GM19025 (cell line): Measurements from ENCODE around the gene MASP2.
A peak's percentile ranks its signal among the peaks of the same experiment; 100 is the strongest.
"Not testable (repeated sequence)": the region's sequence is repeated elsewhere in the genome, so short reads cannot be mapped to it uniquely, and the experiment has no call there.

ENCODE experiments used
- ATAC-seq: cut with Tn5 transposase; IDR thresholded peaks from one replicate; pipeline ENCODE4 v1.9.1; 2021; ENCODE audit warnings: mild to moderate bottlenecking, low read depth, moderate library complexity; ENCODE audit not compliant: unreplicated experiment

Gene MASP2

DNA sequence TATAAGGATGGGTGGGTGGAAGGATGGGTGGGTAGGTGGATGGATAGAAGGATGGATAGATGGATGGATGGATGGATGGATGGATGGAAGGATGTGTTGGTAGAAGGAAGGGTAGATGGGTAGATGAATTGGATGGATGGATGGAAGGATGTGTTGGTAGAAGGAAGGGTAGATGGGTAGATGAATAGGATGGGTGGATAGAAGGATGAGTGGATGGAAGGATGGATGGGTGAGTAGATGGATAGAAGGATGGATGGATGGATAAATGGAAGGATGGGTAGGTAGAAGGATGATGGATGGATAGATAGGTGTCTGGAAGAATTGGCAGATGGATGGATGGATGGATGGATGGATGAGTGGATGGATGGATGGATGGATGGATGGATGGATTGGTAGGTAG is 6.0 kb downstream of the MASP2 start:
- ATAC-seq = no peak

DNA sequence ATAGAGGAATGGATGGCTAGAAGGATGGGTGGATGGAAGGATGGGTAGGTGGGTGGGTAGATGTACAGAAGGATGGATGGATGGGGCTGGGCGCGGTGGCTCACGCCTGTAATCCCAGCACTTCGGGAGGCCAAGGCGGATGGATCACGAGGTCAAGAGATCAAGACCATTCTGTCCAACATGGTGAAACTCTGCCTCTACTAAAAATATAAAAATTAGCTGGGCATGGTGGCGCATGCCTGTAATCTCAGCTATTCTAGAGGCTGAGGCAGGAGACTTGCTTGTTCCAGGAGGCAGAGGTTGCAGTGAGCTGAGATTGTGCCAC is 7.0 kb downstream of the MASP2 start:
- not testable (repeated sequence) for ATAC-seq

DNA sequence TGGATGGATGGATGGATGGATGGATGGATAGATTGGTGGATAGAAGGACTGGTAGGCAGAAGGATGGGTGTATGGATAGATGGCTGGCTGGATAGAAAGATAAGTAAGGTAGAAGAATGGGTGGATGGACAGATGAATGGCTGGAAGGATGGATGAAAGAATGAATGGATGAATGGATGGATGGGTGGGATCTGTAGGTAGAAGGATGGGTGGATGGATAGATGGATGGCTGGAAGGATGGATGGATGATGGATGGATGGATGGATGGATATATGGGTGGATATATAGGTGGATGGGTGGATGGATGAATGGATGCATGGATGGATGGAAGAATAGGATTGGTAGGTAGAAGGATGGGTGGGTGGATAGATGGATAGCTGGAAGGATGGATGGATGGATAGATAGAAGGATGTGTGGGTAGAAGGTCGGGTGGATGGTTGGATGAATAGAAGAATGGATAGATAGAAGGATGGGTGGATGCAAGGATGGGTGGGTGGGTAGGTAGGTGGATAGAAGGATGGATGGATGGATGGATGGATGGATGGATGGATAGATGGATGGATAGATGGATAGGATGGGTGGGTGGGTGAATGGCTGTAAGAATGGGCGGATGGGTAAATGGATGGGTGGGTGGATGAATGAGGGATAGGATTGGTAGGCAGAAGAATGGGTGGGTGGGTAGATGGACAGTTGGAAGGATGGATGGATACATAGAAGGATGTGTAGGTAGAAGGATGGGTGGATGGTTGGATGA is 7.5 kb downstream of the MASP2 start:
- no peak for ATAC-seq

DNA sequence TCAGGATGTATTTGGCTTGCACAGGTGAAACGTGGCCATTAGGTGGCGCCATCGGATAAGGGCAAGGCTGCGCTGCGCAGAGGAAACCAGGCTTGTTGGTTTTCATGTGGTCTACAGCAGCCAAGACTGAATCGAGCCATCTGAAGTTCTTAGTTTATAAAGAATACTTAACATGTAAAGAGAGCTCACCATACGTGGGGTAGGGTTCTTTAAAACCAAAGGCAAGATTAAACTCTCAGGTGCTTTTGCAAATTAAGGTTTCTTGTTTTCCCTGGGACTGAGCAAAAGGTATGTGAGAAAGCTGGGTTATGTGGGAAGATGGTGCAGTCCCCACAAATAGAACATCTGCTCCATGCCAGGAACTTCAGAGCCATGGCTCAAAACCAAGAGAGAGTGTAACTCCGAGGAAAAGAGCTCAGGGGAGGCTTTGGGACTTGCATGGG is 9.3 kb downstream of the MASP2 start:
- no peak for ATAC-seq

DNA sequence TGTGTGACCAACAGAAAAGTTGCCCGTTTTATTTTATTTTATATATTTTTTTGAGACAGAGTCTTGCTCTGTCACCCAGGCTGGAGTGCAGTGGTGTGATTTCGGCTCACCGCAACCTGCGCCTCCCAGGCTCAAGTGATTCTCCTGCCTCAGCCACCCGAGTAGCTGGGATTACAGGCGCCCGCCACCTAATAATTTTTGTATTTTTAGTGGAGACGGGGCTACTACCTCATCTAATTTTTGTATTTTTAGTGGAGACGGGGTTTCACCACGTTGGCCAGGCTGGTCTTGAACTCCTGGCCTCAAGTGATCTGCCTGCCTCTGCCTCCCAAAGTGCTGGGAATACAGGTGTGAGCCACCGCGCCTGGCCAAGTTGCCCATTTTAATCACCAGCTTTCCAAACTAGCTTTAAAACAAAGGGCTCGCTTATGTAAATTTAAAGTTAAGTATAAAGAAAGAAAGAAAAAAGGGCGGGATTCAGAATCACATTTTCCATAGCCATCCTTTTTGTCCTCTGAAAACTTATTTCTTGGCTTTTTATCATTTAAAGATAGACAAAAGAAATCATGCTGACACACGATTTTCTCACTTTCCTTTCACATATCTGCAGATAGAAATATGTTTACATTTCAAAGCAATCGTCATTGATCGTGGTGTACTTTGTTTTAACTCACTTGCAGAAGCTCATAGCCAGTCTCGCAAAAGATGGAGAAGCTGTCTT is 9.9 kb downstream of the MASP2 start:
- ATAC-seq = not testable (repeated sequence)

DNA sequence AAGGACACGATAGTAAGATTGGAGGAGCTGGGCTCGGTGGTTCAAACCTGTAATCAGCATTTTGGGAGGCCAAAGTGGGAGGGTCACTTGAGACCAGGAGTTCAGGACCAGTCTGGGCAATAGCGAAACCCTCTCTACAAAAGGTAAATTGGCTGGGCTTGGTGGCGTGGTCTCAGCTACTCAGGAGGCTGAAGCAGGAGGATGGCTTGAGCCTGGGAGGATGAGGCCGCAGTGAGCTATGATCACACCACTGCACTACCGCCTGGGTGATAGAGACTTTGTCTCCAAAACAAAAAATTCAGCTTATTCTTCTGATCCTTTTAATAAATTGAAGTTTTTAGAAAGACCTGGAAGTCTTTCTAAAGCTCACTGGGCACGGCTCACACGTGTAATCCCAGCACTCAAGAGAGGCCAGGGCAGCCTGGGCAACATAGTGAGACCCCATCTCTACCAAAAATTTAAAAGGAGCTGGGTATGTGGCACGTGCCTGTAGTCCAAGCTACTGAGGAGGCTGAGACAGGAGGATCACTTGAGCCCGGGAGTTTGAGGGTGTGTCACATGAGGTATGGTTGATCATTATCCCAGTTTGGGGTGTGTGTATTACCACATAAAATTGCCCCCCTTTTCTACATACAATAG is 15.3 kb downstream of the MASP2 start:
- ATAC-seq = no peak

DNA sequence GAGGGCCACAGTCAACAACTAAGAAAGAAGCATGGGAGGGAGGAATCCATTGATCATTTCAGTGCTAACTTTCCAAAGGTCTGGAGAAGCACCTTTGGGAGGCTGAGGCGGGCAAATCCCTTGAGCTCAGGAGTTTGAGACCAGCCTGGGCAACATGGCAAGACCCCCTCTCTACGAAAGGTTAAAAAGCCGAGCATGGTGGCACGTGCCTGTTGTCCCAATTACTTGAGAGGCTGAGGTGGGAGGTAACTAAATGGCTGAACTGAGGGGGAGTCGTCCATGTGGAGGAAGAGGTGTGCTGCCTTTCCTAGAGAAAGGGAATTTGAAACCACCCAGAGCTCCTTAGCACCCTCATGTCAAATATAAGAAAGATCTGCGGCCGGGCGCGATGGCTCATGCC is 16.2 kb downstream of the MASP2 start:
- ATAC-seq = no peak

DNA sequence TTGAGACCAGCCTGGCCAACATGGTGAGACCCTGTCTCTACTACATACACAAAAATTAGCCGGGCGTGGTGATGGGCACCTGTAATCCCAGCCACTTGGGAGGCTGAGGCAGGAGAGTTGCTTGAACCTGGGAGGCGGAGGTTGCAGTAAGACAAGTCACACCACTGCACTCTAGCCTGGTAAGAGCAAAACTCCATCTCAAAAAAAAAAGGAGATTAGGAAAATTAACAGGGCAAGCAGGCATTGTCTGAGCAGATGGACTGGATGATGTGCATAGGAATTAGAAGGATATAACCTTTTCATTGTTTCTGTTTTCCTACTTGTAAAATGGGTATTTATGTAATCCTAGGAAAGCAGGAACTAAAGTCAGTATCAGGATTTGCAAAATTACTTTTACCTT is 19.0 kb downstream of the MASP2 start:
- no peak for ATAC-seq

DNA sequence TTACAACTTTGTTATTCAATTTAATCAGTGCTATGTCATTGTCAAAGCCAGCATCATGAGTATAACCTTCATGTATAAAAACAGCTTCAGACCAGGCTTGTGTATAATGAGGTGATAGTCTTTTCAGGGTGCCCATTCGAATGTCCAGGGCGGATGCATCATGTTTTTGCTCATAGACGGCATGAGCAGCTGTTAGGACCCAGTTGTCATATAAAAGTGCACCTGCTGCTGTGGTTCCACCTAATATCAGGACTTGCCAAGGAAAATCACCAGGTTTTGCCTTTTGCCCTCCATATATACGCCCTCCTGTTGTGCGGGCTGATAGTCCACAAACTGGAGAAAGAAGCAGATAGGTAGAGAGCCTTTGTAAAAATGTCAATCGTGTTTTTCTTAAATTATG is 19.7 kb downstream of the MASP2 start:
- ATAC-seq = no peak

DNA sequence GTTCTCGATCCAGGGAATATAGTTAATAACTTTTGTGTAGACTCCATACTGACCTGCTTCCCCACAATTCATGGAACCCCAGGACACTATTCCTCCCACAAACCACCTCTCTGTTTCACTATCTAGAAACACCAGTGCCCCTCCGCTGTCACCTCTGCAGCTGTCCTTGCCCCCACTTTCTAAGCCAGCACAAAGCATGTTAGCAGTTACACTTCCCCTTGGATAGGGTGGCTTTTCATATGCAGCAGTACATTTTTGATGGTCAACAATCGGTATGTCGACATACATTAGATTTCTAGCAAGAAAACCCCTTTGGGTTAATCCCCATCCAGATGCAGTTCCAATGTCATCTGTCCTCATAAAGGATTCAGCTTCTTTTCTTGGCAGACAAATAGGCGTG is 20.1 kb downstream of the MASP2 start:
- ATAC-seq = no peak

DNA sequence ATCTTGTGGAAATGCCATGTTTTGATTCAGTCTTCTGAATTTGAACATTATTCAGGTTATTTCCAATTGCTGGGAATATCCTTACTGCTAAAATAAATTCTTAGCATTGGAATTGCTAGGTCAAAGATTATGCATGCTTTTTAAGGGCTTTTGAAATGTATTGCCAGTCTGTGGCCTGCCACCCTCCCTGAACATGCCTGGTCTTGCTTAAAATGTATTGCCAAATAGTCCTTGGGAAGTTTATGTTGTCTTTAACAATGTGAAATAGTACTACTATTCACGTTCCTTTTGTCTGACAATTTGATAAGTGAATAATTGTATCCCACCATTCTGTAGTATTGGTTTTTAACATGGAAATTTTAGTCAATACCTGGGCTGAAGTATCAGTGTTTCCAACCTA is 21.0 kb downstream of the MASP2 start:
- ATAC-seq = no peak

DNA sequence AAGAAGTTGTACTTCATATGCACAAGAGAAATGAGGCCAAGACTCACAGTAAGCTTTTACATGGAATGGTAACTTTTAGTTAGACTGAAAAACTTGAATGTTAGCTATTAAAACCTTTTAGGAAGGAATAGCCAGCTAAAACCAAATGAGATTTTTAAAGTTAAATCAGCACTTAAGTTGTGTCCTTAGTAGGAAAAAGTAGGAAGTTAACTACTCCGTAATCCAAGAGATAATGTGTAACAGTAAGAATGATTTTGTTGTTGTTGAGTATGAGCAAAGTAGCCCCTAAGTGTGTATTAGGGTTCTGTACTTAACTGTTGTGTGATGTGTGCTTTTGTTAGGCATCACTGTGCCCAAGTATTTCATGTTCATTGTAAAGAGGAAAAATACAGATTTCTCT is 21.4 kb downstream of the MASP2 start:
- ATAC-seq = no peak

DNA sequence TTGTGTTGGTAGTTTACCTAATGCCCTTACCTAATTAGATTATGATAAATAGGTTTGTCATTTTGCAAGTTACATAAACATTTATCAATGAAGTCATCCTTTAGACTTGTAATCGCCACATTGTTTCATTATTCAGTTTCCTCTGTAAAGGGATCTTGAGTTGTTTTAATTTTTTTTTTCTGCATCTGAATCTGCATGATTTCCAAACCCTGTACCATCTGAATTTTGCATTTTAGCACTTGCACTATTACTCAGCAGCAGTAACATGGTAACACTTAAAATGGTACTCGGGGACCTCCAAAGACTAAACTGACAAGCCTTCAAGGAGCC is 22.2 kb downstream of the MASP2 start:
- no peak for ATAC-seq

DNA sequence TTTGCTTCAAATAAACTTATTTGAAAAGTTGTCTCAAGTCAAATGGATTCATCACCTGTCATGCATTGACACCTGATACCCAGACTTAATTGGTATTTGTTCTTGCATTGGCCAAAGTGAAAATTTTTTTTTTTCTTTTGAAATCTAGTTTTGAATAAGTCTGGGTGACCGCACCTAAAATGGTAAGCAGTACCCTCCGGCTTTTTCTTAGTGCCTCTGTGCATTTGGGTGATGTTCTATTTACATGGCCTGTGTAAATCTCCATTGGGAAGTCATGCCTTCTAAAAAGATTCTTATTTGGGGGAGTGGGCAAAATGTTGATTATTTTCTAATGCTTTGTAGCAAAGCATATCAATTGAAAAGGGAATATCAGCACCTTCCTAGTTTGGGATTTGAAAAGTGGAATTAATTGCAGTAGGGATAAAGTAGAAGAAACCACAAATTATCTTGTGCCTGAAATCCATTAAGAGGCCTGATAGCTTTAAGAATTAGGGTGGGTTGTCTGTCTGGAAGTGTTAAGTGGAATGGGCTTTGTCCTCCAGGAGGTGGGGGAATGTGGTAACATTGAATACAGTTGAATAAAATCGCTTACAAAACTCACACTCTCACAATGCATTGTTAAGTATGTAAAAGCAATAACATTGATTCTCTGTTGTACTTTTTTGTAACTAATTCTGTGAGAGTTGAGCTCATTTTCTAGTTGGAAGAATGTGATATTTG is 22.7 kb downstream of the MASP2 start:
- no peak for ATAC-seq

DNA sequence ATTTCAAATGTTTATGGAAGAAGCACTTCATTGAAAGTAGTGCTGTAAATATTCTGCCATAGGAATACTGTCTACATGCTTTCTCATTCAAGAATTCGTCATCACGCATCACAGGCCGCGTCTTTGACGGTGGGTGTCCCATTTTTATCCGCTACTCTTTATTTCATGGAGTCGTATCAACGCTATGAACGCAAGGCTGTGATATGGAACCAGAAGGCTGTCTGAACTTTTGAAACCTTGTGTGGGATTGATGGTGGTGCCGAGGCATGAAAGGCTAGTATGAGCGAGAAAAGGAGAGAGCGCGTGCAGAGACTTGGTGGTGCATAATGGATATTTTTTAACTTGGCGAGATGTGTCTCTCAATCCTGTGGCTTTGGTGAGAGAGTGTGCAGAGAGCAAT is 23.8 kb downstream of the MASP2 start:
- no peak for ATAC-seq

DNA sequence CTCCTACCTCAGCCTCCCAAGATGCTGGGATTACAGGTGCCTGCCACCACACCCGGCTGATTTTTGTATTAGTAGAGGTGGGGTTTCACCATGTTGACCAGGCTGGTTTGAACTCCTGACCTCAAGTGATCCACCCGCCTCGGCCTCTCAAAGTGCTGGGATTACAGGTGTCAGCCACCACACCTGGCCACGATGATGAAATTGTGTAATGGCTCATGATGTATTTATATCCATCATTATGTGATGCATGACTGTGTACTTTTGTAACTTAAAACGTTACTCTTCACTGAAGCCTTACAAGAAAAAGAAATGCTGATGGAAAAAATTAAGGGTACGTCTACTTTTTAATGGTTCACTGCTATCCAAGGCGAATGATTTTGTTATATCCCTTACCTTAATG is 27.1 kb downstream of the MASP2 start:
- ATAC-seq = no peak

DNA sequence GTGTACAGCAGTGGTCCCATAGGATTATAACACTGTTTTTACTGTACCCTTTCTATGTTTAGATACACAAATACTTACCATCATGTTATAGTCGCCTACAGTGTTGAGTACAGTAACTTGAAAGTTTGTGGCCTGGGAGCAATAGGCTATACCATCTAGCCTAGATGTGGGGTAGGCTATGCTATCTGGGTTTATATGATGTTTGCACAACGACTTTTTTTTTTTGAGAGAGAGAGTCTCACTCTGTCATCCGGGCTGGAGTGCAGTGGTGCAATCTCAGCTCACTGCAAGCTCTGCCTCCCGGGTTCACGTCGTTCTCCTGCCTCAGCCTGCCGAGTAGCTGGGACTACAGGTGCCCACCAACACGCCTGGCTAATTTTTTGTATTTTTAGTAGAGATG is 27.7 kb downstream of the MASP2 start:
- ATAC-seq = not testable (repeated sequence)

DNA sequence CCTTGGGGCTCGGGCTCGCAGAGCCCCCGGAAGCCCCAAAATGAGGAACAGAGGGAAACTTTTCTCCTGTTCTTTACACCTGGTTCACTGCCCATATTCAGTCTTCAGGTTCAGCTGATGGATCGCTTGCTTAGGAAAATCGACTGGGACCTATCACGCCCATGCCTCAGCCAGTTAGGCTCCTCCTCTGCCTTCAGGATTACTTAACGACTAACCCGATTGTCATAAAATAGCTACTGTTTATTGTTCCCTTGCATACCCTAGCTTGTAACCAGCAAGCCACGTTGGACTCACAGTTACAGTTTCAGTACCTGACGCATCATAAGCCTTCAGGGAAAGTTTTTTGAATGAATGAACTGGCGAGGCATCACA is 33.9 kb downstream of the MASP2 start:
- ATAC-seq = no peak

DNA sequence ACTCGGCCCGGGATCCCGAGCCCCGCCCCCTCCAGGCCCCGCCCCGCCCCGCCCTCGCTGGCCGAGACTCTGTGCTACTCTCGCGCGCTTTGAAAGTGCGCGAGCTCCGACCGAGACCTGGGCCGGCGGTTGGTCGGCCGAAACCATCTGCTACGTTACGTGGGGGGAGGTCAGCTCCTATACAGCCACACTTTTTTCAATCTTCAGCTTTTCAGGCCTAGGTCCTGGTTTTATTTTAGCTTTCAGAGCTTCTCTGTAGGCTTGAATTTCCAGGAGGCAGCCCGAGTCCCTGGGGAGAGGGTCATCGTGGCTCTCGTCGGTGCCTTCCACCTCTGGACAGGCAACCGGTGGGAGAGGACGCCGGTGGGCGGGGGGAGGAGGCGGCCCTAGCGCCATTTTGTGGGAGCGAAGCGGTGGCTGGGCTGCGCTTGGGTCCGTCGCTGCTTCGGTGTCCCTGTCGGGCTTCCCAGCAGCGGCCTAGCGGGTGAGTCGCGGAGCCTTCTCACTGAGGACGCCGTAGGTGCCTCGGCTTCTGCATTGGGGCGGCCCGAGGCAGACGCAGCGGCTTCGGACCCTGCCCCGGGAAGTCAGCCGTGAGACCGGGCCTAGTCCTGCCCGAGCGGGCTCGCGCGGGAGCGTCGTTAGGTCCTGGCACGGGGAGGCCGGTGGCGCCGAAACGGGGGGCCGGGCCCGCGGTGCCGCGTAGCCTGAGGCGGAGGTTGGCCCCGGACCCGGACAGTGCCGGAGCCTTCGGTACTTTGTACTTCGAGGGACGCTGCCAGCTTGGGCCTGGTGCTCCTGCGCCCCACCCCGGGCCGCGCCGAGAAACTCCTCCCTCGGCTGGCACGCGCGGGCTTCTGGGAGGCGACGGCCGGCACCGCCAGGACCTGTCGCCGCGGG is 34.5 kb downstream of the MASP2 start, which contains the start of gene TARDBP:
TARDBP (plus strand) TSS at position 395 of the 900 bp plus-strand sequence. CDS start 1,074 bp downstream, outside the sequence.
- peak; percentile 79 for ATAC-seq

DNA sequence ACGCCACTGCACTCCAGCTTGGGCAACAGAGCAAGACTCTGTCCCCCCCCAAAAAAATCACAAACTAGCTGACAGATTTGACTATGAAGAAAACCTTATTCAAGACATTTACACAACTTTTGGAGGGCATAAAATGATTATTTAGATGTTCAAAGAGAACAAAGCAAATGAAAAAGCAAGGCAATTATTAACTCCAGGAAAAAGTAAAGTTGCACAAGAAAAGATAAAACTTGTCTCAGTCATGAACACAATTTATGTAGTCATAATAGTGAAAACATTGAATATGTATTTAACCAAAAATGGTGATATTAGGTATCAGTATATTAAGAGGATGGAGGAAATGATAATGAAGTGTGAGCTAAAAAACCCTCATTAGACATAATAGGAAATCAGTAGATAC is 46.5 kb downstream of the MASP2 start:
- no peak for ATAC-seq
